GM12878 (cell line): ENCODE data around the gene ADORA2B. TPM values are rescaled to one million over a fixed set of nuclear protein-coding genes. Genes with fewer than 3 reads are reported as not detected.
A peak's percentile ranks its signal among the peaks of the same experiment; 100 is the strongest.

ENCODE experiments used
- ATAC-seq: fragments of 200-7000 bp; cut with Tn5 transposase; 3 replicates; pipeline ENCODE4 v1.9.1; 2020; ENCODE audit warnings: mild to moderate bottlenecking, moderate library complexity
- BruUV-seq: library from RNA; stranded (reverse); fragments of 400-500 nt; replicated peaks from 2 replicates; lab custom pipeline; 2021; lab: Mats Ljungman, UMichigan
- CTCF ChIA-PET: fragments of 300-600 bp; sonication (Branson Sonifier 250); formaldehyde crosslinking; extraction: SDS; loops from one replicate; lab custom pipeline; 2021; ENCODE audit warnings: inconsistent platforms; lab: Yijun Ruan, JAX
- POLR2A ChIA-PET: fragments of 350-600 bp; formaldehyde crosslinking; extraction: SDS; loops from one replicate; lab custom pipeline; 2021; ENCODE audit warnings: inconsistent platforms; lab: Charles Lee
- RAD21 ChIA-PET: fragments of 300-600 bp; sonication (Branson Sonifier 250); formaldehyde crosslinking; loops from one replicate; lab custom pipeline; 2023; ENCODE audit warnings: antibody characterized with exemption; ENCODE audit not compliant: unreplicated experiment; lab: Charles Lee
- SMC1A ChIA-PET: fragments of 300-600 bp; sonication (Branson Sonifier 250); formaldehyde crosslinking; loops from one replicate; lab custom pipeline; 2023; ENCODE audit not compliant: unreplicated experiment, uncharacterized antibody; lab: Charles Lee
- DNase-seq: peaks from one replicate; pipeline ENCODE4 v3.0.0-alpha.2; 2011; ENCODE audit warnings: low read depth, low spot score
- FAIRE-seq: peaks from 3 replicates; lab custom pipeline; 2011; peaks lifted over from hg19 to GRCh38; lab: Jason Lieb, UNC
- H2AFZ ChIP-seq: 2 replicates; pipeline ENCODE4 v1.6.0; 2011; ENCODE audit warnings: low read depth, low read length, control low read depth; ENCODE audit not compliant: control insufficient read depth
- H3K27ac ChIP-seq: 2 replicates; pipeline ENCODE4 v1.5.1; 2011; ENCODE audit warnings: control low read depth; ENCODE audit not compliant: control insufficient read depth, insufficient read depth
- H3K27me3 ChIP-seq, 2 experiments: replicated peaks in 1 of 2; 2 replicates each; pipeline versions ENCODE4 v1.6.0 to v1.6.1; 2011; ENCODE audit warnings: low read length in 1 of 2; ENCODE audit not compliant: control insufficient read depth in 2 of 2, insufficient read depth in 2 of 2
- H3K36me3 ChIP-seq, 2 experiments: 2 replicates each; pipeline ENCODE4 v1.5.1; 2011; ENCODE audit warnings: low read length in 1 of 2; ENCODE audit not compliant: control insufficient read depth in 2 of 2, insufficient read depth in 2 of 2
- H3K4me1 ChIP-seq: 2 replicates; pipeline ENCODE4 v1.6.1; 2011; ENCODE audit warnings: mild to moderate bottlenecking, low read length, moderate library complexity, mixed read lengths; ENCODE audit not compliant: control insufficient read depth, insufficient read depth
- H3K4me2 ChIP-seq: 2 replicates; pipeline ENCODE4 v1.6.0; 2011; ENCODE audit warnings: control low read depth; ENCODE audit not compliant: control insufficient read depth, insufficient read depth
- H3K4me3 ChIP-seq: fragments of 200-600 bp; sonication (generic); 2 replicates; pipeline ENCODE4 v1.5.1; 2016
- H3K79me2 ChIP-seq: 2 replicates; pipeline ENCODE4 v1.6.0; 2011; ENCODE audit warnings: low read length; ENCODE audit not compliant: control insufficient read depth, insufficient read depth
- H3K9ac ChIP-seq: 2 replicates; pipeline ENCODE4 v1.8.0; 2011; ENCODE audit warnings: low read length, control low read depth, mixed read lengths; ENCODE audit not compliant: control insufficient read depth, insufficient read depth
- H3K9me3 ChIP-seq: replicated peaks from 3 replicates; pipeline ENCODE4 v1.5.1; 2011; ENCODE audit warnings: mild to moderate bottlenecking, low read length; ENCODE audit not compliant: control insufficient read depth, insufficient read depth
- H4K20me1 ChIP-seq: 2 replicates; pipeline ENCODE4 v1.6.0; 2011; ENCODE audit not compliant: control insufficient read depth, insufficient read depth
- BACH1 ChIP-seq: fragments of 450-650 bp; IDR thresholded peaks from 2 replicates; pipeline ENCODE4 v1.6.1; 2017; ENCODE audit warnings: mild to moderate bottlenecking, borderline replicate concordance
- JUND ChIP-seq: IDR thresholded peaks from 2 replicates; pipeline ENCODE4 v1.6.1; 2012; ENCODE audit warnings: low read depth, mild to moderate bottlenecking, low read length, improper control_type of control experiment, moderate library complexity
- MEF2B ChIP-seq: fragments of 450-650 bp; IDR thresholded peaks from 2 replicates; pipeline ENCODE4 v1.6.1; 2018; ENCODE audit warnings: mild to moderate bottlenecking, moderate library complexity; ENCODE audit not compliant: partially characterized antibody, poor library complexity, severe bottlenecking
- NR2C2 ChIP-seq: IDR thresholded peaks from 2 replicates; pipeline ENCODE4 v1.6.1; 2011; ENCODE audit warnings: borderline replicate concordance, low read depth; ENCODE audit not compliant: control insufficient read depth, insufficient read length
- POLR2AphosphoS2 ChIP-seq: IDR thresholded peaks from 2 replicates; pipeline ENCODE4 v1.6.1; 2011; ENCODE audit warnings: low read depth, mild to moderate bottlenecking, low read length, improper control_type of control experiment, moderate library complexity
- RB1 ChIP-seq: fragments of 450-650 bp; formaldehyde crosslinking; IDR thresholded peaks from 2 replicates; pipeline ENCODE4 v1.6.1; 2017; ENCODE audit warnings: mild to moderate bottlenecking, borderline replicate concordance
- WGBS: methylation state at CpG from one replicate; pipeline ENCODE4 v1.1.6; 2016; ENCODE audit warnings: low lambda C conversion rate; ENCODE audit not compliant: insufficient replicate concordance, insufficient coverage; ENCODE audit errors: missing lambda C conversion rate; 5-methylcytosine and 5-hydroxymethylcytosine counted together
- in situ Hi-C: fragments of 300-500 bp; cut with MboI; formaldehyde crosslinking; loops from 9 replicates; pipeline ENCODE4 v1.14.3; 2018; ENCODE audit warnings: mixed read lengths
- intact Hi-C: fragments of 100-400 bp; cut with micrococcal nuclease; formaldehyde crosslinking; loops from one replicate; pipeline ENCODE4 v1.14.2; 2022; ENCODE audit not compliant: unreplicated experiment
- polyA plus RNA-seq, 11 experiments: library from polyadenylated mRNA; depleted of rRNA in 4 of 11; unstranded in 6 of 11; stranded (reverse) in 5 of 11; fragments of >200 nt; fragmentation: Nextera tagmentation in 4 of 11; fragmentation: Illumina TruSeq in 1 of 11; extraction: Ambion mirVana in 4 of 11; extraction: Trizol in 1 of 11; gene quantifications; 1 replicate in 1 of 11; 2 replicates in 10 of 11; pipeline versions ENCODE4 v1.2.1 to v1.2.3, GENCODE V29; 2011 to 2016; ENCODE audit warnings: inconsistent platforms in 2 of 11, missing spikeins in 2 of 11, low read depth in 1 of 11
- total RNA-seq, 4 experiments: library from RNA; depleted of rRNA in 3 of 4; stranded (reverse); fragments of >200 nt in 3 of 4; fragmentation: Illumina TruSeq in 1 of 4; extraction: Trizol in 1 of 4; gene quantifications; 2 replicates each; pipeline versions ENCODE4 v1.2.1 to v1.2.3, GENCODE V29; 2013 to 2021
- TF ChIP-seq, protein P1 (sequence below): IDR thresholded peaks from 2 replicates; pipeline ENCODE4 v1.6.1; 2011; ENCODE audit warnings: borderline replicate concordance, low read depth, mild to moderate bottlenecking, moderate library complexity, mixed read lengths, low read length; ENCODE audit not compliant: insufficient read depth; ENCODE audit errors: extremely low read length
- TF ChIP-seq, protein P2 (sequence below): IDR thresholded peaks from 2 replicates; pipeline ENCODE4 v1.6.1; 2012; ENCODE audit warnings: low read depth, low read length, improper control_type of control experiment
- TF ChIP-seq, protein P3 (sequence below): IDR thresholded peaks from 2 replicates; pipeline ENCODE4 v1.6.1; 2011; ENCODE audit warnings: mild to moderate bottlenecking, low read depth, low read length, moderate library complexity; ENCODE audit not compliant: insufficient replicate concordance
- TF ChIP-seq, protein P4 (sequence below): fragments of 450-650 bp; IDR thresholded peaks from 2 replicates; pipeline ENCODE4 v1.6.1; 2017; ENCODE audit warnings: borderline replicate concordance

The ADORA2B gene
- total and polyA plus RNA-seq, 10 of the 15 experiments (the other 5 are each of a cell fraction or from before 2014, with no cell fraction given), result 0.05 to 0.42 (median 0.17) TPM

DNA sequence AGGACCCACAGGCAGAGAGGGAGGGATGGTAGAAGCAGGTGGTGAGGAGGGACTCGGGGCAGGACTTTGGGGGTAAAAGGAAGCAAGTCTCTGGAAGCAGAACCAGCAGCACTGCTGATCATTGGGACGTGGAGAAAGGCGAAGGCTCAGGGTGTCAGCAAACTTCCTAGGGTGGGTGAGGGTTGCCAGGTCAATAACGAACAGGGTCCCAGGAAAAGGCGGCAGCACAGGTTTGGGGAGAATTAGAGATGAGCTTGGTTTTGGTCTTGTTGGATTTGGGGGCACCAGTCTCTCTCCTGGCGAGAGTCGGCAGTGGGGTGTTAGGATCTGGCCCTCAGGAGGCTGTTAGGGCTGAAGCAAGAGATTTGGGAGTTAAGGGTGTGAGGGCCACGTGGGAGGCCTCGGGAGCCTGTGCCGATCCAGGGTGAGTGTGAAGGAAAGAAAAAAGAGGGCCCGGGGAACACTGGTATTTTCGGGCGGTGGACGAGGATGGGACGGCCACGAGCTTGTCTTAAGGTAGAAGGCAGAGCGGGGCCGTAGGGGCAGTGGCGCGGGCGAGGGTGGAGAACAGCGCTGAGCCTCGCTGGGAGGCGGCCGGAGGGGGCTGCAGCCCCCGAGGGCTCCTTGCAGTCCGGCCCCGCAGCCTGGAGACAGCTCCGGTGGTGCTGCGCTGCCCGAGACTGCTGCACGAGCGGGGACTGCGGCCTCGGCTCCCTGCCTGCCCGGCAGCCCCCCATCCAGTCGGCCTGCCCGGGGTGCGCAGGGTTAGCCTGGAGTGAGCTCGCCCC, 765 bp upstream of the ADORA2B start:
- peaks cover 2% of the 10 kb centered on the region; the same call in 2 of the 3 replicates for H3K9me3 ChIP-seq
- no peaks in the 10 kb centered on the region for H4K20me1 ChIP-seq
- TF ChIP-seq JUND, result no peak
- no peak for TF ChIP-seq BACH1
- TF ChIP-seq, protein P1, sequence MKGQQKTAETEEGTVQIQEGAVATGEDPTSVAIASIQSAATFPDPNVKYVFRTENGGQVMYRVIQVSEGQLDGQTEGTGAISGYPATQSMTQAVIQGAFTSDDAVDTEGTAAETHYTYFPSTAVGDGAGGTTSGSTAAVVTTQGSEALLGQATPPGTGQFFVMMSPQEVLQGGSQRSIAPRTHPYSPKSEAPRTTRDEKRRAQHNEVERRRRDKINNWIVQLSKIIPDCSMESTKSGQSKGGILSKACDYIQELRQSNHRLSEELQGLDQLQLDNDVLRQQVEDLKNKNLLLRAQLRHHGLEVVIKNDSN, result no peak
- TF ChIP-seq, protein P2, sequence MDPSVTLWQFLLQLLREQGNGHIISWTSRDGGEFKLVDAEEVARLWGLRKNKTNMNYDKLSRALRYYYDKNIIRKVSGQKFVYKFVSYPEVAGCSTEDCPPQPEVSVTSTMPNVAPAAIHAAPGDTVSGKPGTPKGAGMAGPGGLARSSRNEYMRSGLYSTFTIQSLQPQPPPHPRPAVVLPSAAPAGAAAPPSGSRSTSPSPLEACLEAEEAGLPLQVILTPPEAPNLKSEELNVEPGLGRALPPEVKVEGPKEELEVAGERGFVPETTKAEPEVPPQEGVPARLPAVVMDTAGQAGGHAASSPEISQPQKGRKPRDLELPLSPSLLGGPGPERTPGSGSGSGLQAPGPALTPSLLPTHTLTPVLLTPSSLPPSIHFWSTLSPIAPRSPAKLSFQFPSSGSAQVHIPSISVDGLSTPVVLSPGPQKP, result no peak
- TF ChIP-seq, protein P3, sequence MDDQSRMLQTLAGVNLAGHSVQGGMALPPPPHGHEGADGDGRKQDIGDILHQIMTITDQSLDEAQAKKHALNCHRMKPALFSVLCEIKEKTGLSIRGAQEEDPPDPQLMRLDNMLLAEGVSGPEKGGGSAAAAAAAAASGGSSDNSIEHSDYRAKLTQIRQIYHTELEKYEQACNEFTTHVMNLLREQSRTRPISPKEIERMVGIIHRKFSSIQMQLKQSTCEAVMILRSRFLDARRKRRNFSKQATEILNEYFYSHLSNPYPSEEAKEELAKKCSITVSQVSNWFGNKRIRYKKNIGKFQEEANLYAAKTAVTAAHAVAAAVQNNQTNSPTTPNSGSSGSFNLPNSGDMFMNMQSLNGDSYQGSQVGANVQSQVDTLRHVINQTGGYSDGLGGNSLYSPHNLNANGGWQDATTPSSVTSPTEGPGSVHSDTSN, result no peak
- no peak for TF ChIP-seq RB1
- no peak for TF ChIP-seq MEF2B
- no peak for TF ChIP-seq POLR2AphosphoS2
- no peak for TF ChIP-seq NR2C2
- TF ChIP-seq, protein P4, sequence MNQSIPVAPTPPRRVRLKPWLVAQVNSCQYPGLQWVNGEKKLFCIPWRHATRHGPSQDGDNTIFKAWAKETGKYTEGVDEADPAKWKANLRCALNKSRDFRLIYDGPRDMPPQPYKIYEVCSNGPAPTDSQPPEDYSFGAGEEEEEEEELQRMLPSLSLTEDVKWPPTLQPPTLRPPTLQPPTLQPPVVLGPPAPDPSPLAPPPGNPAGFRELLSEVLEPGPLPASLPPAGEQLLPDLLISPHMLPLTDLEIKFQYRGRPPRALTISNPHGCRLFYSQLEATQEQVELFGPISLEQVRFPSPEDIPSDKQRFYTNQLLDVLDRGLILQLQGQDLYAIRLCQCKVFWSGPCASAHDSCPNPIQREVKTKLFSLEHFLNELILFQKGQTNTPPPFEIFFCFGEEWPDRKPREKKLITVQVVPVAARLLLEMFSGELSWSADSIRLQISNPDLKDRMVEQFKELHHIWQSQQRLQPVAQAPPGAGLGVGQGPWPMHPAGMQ, result no peak
- H3K9ac ChIP-seq, result no peak overlapping the region
- POLR2A ChIA-PET, result no interaction called here
- peak overlapping the region; percentile 32; the same call in 1 of the 2 replicates for H3K4me3 ChIP-seq
- intact Hi-C loops (no loop called here), in situ Hi-C loops (no loop called here)
- BruUV-seq, result no TSS peak
- peaks cover 7 to 17% of the 10 kb centered on the region in 2 experiments for H3K27me3 ChIP-seq
- CTCF ChIA-PET, result interaction anchor here (0.9 to 2.4 kb wide), 2 partner anchors 32 to 55 kb away, joined by 3 to 10 read pairs; partner anchors contain the start of genes TTC19 and ZSWIM7
- SMC1A ChIA-PET, result interaction anchor here (1.1 to 1.5 kb wide), 2 partner anchors 13 to 54 kb away, joined by 3 to 5 read pairs; no protein-coding TSS in a partner anchor
- RAD21 ChIA-PET, result interaction anchor here (0.5 to 1.4 kb wide), 3 partner anchors 15 to 55 kb away, joined by 3 to 4 read pairs (median 3); partner anchors contain the start of gene ZSWIM7
- H3K4me2 ChIP-seq, result peak overlapping the region; percentile 79; the same call in 1 of the 2 replicates
- H3K27ac ChIP-seq, result no peak overlapping the region
- no peak for DNase-seq
- H3K79me2 ChIP-seq, result no peaks in the 10 kb centered on the region
- H3K4me1 ChIP-seq, result no peaks in the 10 kb centered on the region
- no peak for FAIRE-seq
- ATAC-seq, result no peak; the same call in 2 of the 3 replicates
- peak overlapping the region; percentile 61 for H2AFZ ChIP-seq
- 27% methylated on average over 33 of the region's 40 CpGs for WGBS
- no peaks in the 10 kb centered on the region for H3K36me3 ChIP-seq
